Mononuclear cell (primary cell): Measurements from ENCODE around the gene EFTUD2. TPM values are rescaled to one million over a fixed set of nuclear protein-coding genes. Genes with fewer than 3 reads are reported as not detected.
"Not testable (repeated sequence)": the region's sequence is repeated elsewhere in the genome, so short reads cannot be mapped to it uniquely, and the experiment has no call there.

ENCODE experiments used
- H3K27me3 ChIP-seq: 2 replicates; pipeline ENCODE4 v1.6.0; 2011; ENCODE audit warnings: low read length, control low read depth; ENCODE audit not compliant: insufficient read depth
- H3K4me1 ChIP-seq: 2 replicates; pipeline ENCODE4 v1.5.1; 2011; ENCODE audit warnings: mild to moderate bottlenecking, low read length, control low read depth; ENCODE audit not compliant: insufficient read depth
- H3K4me3 ChIP-seq: 2 replicates; pipeline ENCODE4 v1.5.1; 2011; ENCODE audit warnings: mild to moderate bottlenecking, low read length, moderate library complexity
- H3K9me3 ChIP-seq: 2 replicates; pipeline ENCODE4 v1.5.1; 2011; ENCODE audit warnings: low read depth, mild to moderate bottlenecking, control low read depth, low read length
- total RNA-seq: library from RNA; depleted of rRNA; stranded (reverse); fragments of >200 nt; gene quantifications from one replicate; pipeline ENCODE4 v1.2.3, GENCODE V29; 2012

EFTUD2 gene
- total RNA-seq, 1 donor, result 132 TPM

GRCh38 chr17:44837196-44837595 is 62.0 kb downstream of the EFTUD2 start:
- H3K9me3 ChIP-seq, result no peaks in the 10 kb centered on the region
- peaks cover 5% of the 10 kb centered on the region for H3K27me3 ChIP-seq
- no peak overlapping the region for H3K4me3 ChIP-seq
- H3K4me1 ChIP-seq, result no peaks in the 10 kb centered on the region

- peaks cover 17% of the 10 kb centered on the region for H3K4me1 ChIP-seq
- peaks cover 40% of the 10 kb centered on the region for H3K27me3 ChIP-seq
- no peaks in the 10 kb centered on the region for H3K9me3 ChIP-seq
- H3K4me3 ChIP-seq, result no peak overlapping the region
Observed at GRCh38 chr17:44832805-44833204, 66.4 kb downstream of the EFTUD2 start.

GRCh38 chr17:44831371-44831770 is 67.9 kb downstream of the EFTUD2 start:
- H3K9me3 ChIP-seq, result no peaks in the 10 kb centered on the region
- peaks cover 54% of the 10 kb centered on the region for H3K27me3 ChIP-seq
- peaks cover 17% of the 10 kb centered on the region for H3K4me1 ChIP-seq
- no peak overlapping the region for H3K4me3 ChIP-seq

- H3K27me3 ChIP-seq, result peaks cover 62% of the 10 kb centered on the region
- no peaks in the 10 kb centered on the region for H3K9me3 ChIP-seq
- H3K4me1 ChIP-seq, result peaks cover 17% of the 10 kb centered on the region
- no peak overlapping the region for H3K4me3 ChIP-seq
Observed at GRCh38 chr17:44830359-44831288, 68.6 kb downstream of the EFTUD2 start.

- peaks cover 17% of the 10 kb centered on the region for H3K4me1 ChIP-seq
- H3K9me3 ChIP-seq, result no peaks in the 10 kb centered on the region
- peaks cover 65% of the 10 kb centered on the region for H3K27me3 ChIP-seq
- H3K4me3 ChIP-seq, result peak within 1 kb of the TSS; percentile 3
Observed at GRCh38 chr17:44829523-44830358, 69.5 kb downstream of the EFTUD2 start, which contains the start of gene GJC1. Gene GJC1, minus strand, starts transcription at chr17:44830287. Its CDS starts 24,470 bp downstream, at chr17:44805817.

GRCh38 chr17:44828919-44829522 is 70.2 kb downstream of the EFTUD2 start:
- Histone ChIP-seq H3K4me3 (no peak overlapping the region), H3K27me3 (peaks cover 67% of the 10 kb centered on the region)

GRCh38 chr17:44827863-44828262 is 71.4 kb downstream of the EFTUD2 start:
- no peak overlapping the region for H3K4me3 ChIP-seq
- no peaks in the 10 kb centered on the region for H3K9me3 ChIP-seq
- H3K27me3 ChIP-seq, result peaks cover 65% of the 10 kb centered on the region
- H3K4me1 ChIP-seq, result peaks cover 17% of the 10 kb centered on the region

More at GRCh38 chr17:44828919-44829522, 70.2 kb downstream of the EFTUD2 start:
- no peaks in the 10 kb centered on the region for H3K9me3 ChIP-seq
- peaks cover 17% of the 10 kb centered on the region for H3K4me1 ChIP-seq

GRCh38 chr17:44826123-44826790 is 73.0 kb downstream of the EFTUD2 start:
- Histone ChIP-seq H3K4me1 (peaks cover 17% of the 10 kb centered on the region), H3K4me3 (no peak overlapping the region), H3K27me3 (peaks cover 54% of the 10 kb centered on the region), H3K9me3 (no peaks in the 10 kb centered on the region)

GRCh38 chr17:44825236-44825635 is 74.0 kb downstream of the EFTUD2 start:
- peaks cover 11% of the 10 kb centered on the region for H3K4me1 ChIP-seq
- H3K27me3 ChIP-seq, result peaks cover 48% of the 10 kb centered on the region
- H3K4me3 ChIP-seq, H3K9me3 ChIP-seq: not testable (repeated sequence)

- Histone ChIP-seq H3K4me3 (no peak overlapping the region), H3K27me3 (peaks cover 10% of the 10 kb centered on the region), H3K9me3 (no peaks in the 10 kb centered on the region), H3K4me1 (no peaks in the 10 kb centered on the region)
Observed at GRCh38 chr17:44820631-44821212, 78.5 kb downstream of the EFTUD2 start.

- not testable (repeated sequence) for H3K4me3 ChIP-seq, H3K9me3 ChIP-seq, H3K4me1 ChIP-seq, H3K27me3 ChIP-seq
Observed at GRCh38 chr17:44818508-44818907, 80.7 kb downstream of the EFTUD2 start.

- peaks cover 3% of the 10 kb centered on the region for H3K27me3 ChIP-seq
- H3K9me3 ChIP-seq, result no peaks in the 10 kb centered on the region
- H3K4me1 ChIP-seq, result no peaks in the 10 kb centered on the region
- no peak overlapping the region for H3K4me3 ChIP-seq
Observed at GRCh38 chr17:44812263-44812662, 87.0 kb downstream of the EFTUD2 start.

GRCh38 chr17:44808656-44809388 is 90.4 kb downstream of the EFTUD2 start:
- H3K27me3 ChIP-seq, H3K9me3 ChIP-seq, H3K4me3 ChIP-seq, H3K4me1 ChIP-seq: not testable (repeated sequence)

- no peaks in the 10 kb centered on the region for H3K9me3 ChIP-seq
- no peaks in the 10 kb centered on the region for H3K4me1 ChIP-seq
- no peak overlapping the region for H3K4me3 ChIP-seq
- peaks cover 5% of the 10 kb centered on the region for H3K27me3 ChIP-seq
Observed at GRCh38 chr17:44808156-44808555, 91.1 kb downstream of the EFTUD2 start.
